Thyroid gland (tissue), 4 donors: Measurements from ENCODE around the gene GSG1L.

ENCODE experiments used
- POLR2A ChIP-seq, 2 donors: fragments of 450-650 bp; IDR thresholded peaks; one replicate each; pipeline ENCODE4 v1.6.1; 2017; ENCODE audit warnings: antibody characterized with exemption in 2 of 2, mild to moderate bottlenecking in 2 of 2, moderate library complexity in 1 of 2
- TF ChIP-seq, protein P1 (sequence below), 6 experiments: fragments of 200-600 bp in 3 of 6; fragments of 450-650 bp in 3 of 6; sonication (generic) in 3 of 6; IDR thresholded peaks; one replicate each; pipeline ENCODE4 v1.5.1; 2016 to 2019; ENCODE audit warnings: antibody characterized with exemption in 6 of 6, mild to moderate bottlenecking in 2 of 6, inconsistent platforms in 1 of 6, moderate library complexity in 1 of 6

DNA sequence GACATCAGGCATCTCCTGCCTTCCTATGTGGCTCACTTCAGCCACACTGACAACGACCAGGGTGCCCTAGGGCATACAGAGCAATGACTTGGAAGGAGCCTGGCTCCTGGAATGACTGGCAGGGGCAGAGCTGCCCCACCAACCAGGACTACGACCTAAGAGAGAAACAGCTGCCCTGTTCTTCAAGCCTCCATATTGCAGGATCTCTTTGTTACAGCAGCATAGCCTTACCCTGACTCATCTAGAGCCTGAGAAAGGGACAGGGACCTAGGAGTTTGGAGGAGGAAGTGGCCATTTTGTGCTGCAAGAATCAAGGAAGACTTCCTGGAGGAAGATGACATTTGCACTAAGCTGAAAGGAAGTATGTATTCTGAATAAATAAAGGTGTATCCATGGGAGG is 49.6 kb downstream of the GSG1L start:
- TF ChIP-seq, protein P1, sequence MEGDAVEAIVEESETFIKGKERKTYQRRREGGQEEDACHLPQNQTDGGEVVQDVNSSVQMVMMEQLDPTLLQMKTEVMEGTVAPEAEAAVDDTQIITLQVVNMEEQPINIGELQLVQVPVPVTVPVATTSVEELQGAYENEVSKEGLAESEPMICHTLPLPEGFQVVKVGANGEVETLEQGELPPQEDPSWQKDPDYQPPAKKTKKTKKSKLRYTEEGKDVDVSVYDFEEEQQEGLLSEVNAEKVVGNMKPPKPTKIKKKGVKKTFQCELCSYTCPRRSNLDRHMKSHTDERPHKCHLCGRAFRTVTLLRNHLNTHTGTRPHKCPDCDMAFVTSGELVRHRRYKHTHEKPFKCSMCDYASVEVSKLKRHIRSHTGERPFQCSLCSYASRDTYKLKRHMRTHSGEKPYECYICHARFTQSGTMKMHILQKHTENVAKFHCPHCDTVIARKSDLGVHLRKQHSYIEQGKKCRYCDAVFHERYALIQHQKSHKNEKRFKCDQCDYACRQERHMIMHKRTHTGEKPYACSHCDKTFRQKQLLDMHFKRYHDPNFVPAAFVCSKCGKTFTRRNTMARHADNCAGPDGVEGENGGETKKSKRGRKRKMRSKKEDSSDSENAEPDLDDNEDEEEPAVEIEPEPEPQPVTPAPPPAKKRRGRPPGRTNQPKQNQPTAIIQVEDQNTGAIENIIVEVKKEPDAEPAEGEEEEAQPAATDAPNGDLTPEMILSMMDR (IDR thresholded peaks at IDR 0.05): no peak
- TF ChIP-seq POLR2A (IDR thresholded peaks at IDR 0.05): no peak
